ENCODE data around the gene SHC2.

Gene SHC2

DNA sequence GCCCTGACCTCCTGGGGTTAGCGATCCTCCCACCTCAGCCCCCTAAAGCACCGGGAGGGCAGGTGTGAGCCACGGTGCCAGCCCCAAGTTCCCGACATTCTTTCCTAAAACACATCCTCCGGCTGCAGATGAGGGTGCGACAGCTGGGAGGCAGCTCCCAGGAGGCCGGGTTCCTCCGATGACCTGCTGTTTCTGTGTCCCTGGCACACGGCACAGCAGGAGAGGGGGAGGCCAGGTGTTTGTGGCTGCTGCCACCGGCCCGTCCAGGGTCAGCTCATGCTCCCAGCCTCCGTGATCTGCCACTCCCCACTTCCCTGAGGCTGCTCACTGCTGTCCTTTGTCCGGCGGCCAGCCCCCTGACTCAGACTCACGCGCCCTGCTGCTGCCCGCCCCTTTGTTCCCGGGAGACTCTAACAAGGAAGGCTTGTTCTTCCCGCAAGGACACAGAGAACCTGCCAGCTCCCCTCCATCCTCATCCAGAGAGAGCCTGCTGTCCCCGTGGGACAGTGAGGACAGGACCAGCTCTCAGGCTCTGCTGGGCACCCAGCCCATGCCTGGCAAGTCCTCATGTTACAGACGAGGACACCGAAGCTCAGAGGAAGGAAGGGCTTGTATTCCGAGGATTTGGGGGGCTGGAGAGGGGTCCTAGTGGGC lies 24.9 kb upstream of the SHC2 start:
- H3K4me1 ChIP-seq (ENCODE audit: control insufficient read depth, low read length) = peaks cover 12% of the 10 kb centered on the region
- H3K27ac ChIP-seq (ENCODE audit: low read depth, low read length) = no peak overlapping the region
- no peaks in the 10 kb centered on the region for H3K27me3 ChIP-seq (ENCODE audit: control insufficient read depth, low read length)

DNA sequence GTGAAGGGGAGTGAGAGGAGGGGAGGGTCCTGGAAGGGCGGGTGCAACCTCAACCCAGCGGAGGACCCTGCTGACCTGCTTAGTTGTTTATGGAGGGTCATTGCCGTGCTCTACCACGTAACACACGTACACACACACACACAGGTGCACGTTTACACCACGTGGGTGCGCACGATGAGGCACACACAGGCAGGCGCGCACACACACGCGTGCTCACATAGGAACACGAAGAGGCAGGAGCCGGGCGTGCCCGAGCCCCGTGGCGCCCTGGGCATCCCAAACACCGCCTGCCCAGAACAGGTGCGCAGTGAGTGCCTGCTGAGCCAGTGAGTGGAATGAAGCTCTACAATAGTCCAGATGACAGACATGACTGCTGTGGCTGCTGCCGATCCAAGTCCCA lies 24.2 kb upstream of the SHC2 start:
- no peak for TF ChIP-seq EZH2phosphoT487 (IDR thresholded peaks at IDR 0.05; ENCODE audit: borderline replicate concordance, low read length)
- TF ChIP-seq, protein P1, sequence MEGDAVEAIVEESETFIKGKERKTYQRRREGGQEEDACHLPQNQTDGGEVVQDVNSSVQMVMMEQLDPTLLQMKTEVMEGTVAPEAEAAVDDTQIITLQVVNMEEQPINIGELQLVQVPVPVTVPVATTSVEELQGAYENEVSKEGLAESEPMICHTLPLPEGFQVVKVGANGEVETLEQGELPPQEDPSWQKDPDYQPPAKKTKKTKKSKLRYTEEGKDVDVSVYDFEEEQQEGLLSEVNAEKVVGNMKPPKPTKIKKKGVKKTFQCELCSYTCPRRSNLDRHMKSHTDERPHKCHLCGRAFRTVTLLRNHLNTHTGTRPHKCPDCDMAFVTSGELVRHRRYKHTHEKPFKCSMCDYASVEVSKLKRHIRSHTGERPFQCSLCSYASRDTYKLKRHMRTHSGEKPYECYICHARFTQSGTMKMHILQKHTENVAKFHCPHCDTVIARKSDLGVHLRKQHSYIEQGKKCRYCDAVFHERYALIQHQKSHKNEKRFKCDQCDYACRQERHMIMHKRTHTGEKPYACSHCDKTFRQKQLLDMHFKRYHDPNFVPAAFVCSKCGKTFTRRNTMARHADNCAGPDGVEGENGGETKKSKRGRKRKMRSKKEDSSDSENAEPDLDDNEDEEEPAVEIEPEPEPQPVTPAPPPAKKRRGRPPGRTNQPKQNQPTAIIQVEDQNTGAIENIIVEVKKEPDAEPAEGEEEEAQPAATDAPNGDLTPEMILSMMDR (IDR thresholded peaks at IDR 0.05; ENCODE audit: low read depth, low read length, poor library complexity, severe bottlenecking) = no peak
- H4K20me1 ChIP-seq (ENCODE audit: control insufficient read depth, insufficient read depth, low read depth, low read length) = no peaks in the 10 kb centered on the region
- H3K36me3 ChIP-seq (ENCODE audit: control insufficient read depth, low read length) = peaks cover 3% of the 10 kb centered on the region; the same call in 1 of the 2 replicates
- peaks cover 3% of the 10 kb centered on the region; the same call in 1 of the 2 replicates for H3K79me2 ChIP-seq (ENCODE audit: control insufficient read depth, low read length)
- H3K4me2 ChIP-seq (ENCODE audit: low read length) = no peak overlapping the region
- H3K9me2 ChIP-seq (replicated peaks; ENCODE audit: control insufficient read depth, low read length) = no peaks in the 10 kb centered on the region
- H3F3A ChIP-seq (ENCODE audit: control insufficient read depth, insufficient read depth) = peaks cover 24% of the 10 kb centered on the region
- no peaks in the 10 kb centered on the region for H3K27me3 ChIP-seq (ENCODE audit: control insufficient read depth, low read length)
- H3K9me3 ChIP-seq (ENCODE audit: control insufficient read depth, insufficient read depth, low read length) = peaks cover 30% of the 10 kb centered on the region
- no peak overlapping the region for H3K27ac ChIP-seq (ENCODE audit: low read depth, low read length)
- H3K4me3 ChIP-seq (ENCODE audit: low read length) = no peak overlapping the region
- peaks cover 12% of the 10 kb centered on the region for H3K4me1 ChIP-seq (ENCODE audit: control insufficient read depth, low read length)

More for the DNA sequence above, 24.9 kb upstream of the SHC2 start:
- Histone ChIP-seq H3K9me3 (ENCODE audit: control insufficient read depth, insufficient read depth, low read length) (peaks cover 23% of the 10 kb centered on the region), H4K20me1 (ENCODE audit: control insufficient read depth, insufficient read depth, low read depth, low read length) (no peaks in the 10 kb centered on the region), H3K36me3 (ENCODE audit: control insufficient read depth, low read length) (peaks cover 3% of the 10 kb centered on the region; the same call in 1 of the 2 replicates), H3F3A (ENCODE audit: control insufficient read depth, insufficient read depth) (peaks cover 20% of the 10 kb centered on the region), H3K9me2 (replicated peaks; ENCODE audit: control insufficient read depth, low read length) (no peaks in the 10 kb centered on the region), H3K4me3 (ENCODE audit: low read length) (no peak overlapping the region), H3K79me2 (ENCODE audit: control insufficient read depth, low read length) (peaks cover 3% of the 10 kb centered on the region; the same call in 1 of the 2 replicates), H3K4me2 (ENCODE audit: low read length) (no peak overlapping the region)
- no peak for TF ChIP-seq EZH2phosphoT487 (IDR thresholded peaks at IDR 0.05; ENCODE audit: borderline replicate concordance, low read length)
- TF ChIP-seq, protein P1 (IDR thresholded peaks at IDR 0.05; ENCODE audit: low read depth, low read length, poor library complexity, severe bottlenecking) = no peak

DNA sequence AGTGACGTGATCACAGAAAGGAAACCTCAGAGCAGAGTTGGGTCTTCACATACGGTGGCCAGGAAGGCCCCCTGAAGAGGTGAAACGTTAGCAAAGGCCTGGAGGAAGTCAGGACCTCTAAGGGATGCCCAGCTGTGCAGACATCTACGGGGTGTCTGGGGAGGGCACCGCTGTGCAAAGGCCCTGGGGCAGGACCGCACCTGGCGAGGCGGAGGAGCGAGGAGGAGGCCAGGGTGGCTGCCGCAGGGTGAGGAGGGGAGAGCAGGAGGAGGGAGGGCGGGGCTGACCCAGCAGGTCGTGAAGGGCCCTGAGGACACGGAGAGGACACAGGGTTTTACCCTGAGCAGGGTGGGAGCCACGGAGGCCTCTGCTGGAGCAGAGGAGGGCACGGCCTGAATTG lies 23.7 kb upstream of the SHC2 start:
- no peak overlapping the region for H3K27ac ChIP-seq (ENCODE audit: low read depth, low read length)
- H3K9me2 ChIP-seq (replicated peaks; ENCODE audit: control insufficient read depth, low read length) = no peaks in the 10 kb centered on the region
- TF ChIP-seq, protein P1 (IDR thresholded peaks at IDR 0.05; ENCODE audit: low read depth, low read length, poor library complexity, severe bottlenecking) = no peak
- TF ChIP-seq EZH2phosphoT487 (IDR thresholded peaks at IDR 0.05; ENCODE audit: borderline replicate concordance, low read length) = no peak
- H3K79me2 ChIP-seq (ENCODE audit: control insufficient read depth, low read length) = peaks cover 3% of the 10 kb centered on the region; the same call in 1 of the 2 replicates
- H3K4me2 ChIP-seq (ENCODE audit: low read length) = no peak overlapping the region
- H3K4me3 ChIP-seq (ENCODE audit: low read length) = no peak overlapping the region
- H4K20me1 ChIP-seq (ENCODE audit: control insufficient read depth, insufficient read depth, low read depth, low read length) = no peaks in the 10 kb centered on the region
- H3K4me1 ChIP-seq (ENCODE audit: control insufficient read depth, low read length) = peaks cover 9% of the 10 kb centered on the region
- H3K36me3 ChIP-seq (ENCODE audit: control insufficient read depth, low read length) = peaks cover 3% of the 10 kb centered on the region; the same call in 1 of the 2 replicates
- peaks cover 24% of the 10 kb centered on the region for H3F3A ChIP-seq (ENCODE audit: control insufficient read depth, insufficient read depth)
- peaks cover 33% of the 10 kb centered on the region for H3K9me3 ChIP-seq (ENCODE audit: control insufficient read depth, insufficient read depth, low read length)
- no peaks in the 10 kb centered on the region for H3K27me3 ChIP-seq (ENCODE audit: control insufficient read depth, low read length)
